ENCODE measurements around the gene PHF21A.

DNA sequence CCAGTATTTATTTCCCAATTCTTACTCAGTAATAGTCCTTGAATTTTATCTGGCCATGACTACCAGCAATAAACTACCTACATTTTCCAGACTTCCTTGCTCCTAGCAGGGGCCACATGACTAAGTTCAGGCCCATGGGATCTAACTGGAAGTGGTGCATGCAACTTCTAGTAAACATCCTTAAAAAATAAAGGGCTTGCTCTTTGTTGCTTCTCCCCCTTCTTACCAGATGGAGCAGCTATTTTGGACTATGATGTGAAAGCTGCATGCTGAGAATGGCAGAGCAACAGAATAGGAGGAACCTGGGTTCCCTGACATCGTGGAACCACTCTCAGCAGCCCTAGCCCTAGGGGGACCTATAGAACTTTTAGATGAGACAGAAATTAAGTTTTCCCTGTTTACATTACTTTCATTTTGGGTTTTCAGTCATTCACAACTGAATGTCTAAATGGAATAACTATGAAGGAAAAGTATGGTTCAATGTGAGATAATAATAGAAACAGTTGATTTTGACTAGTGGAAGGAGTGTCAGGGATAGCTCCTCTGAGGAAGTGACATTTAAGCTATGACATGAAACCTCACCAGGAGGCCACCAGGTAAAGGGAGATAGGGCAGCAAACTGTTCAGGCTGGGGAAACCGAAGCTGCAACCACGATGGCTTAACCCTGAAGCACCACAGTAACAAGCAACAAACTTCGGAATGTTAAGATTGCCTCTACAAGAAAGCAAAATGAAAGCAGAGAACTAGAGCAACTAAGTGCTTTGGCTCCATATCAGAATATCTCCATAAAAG, 48.9 kb downstream of the PHF21A start:
- TF ChIP-seq, protein P1, sequence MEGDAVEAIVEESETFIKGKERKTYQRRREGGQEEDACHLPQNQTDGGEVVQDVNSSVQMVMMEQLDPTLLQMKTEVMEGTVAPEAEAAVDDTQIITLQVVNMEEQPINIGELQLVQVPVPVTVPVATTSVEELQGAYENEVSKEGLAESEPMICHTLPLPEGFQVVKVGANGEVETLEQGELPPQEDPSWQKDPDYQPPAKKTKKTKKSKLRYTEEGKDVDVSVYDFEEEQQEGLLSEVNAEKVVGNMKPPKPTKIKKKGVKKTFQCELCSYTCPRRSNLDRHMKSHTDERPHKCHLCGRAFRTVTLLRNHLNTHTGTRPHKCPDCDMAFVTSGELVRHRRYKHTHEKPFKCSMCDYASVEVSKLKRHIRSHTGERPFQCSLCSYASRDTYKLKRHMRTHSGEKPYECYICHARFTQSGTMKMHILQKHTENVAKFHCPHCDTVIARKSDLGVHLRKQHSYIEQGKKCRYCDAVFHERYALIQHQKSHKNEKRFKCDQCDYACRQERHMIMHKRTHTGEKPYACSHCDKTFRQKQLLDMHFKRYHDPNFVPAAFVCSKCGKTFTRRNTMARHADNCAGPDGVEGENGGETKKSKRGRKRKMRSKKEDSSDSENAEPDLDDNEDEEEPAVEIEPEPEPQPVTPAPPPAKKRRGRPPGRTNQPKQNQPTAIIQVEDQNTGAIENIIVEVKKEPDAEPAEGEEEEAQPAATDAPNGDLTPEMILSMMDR (IDR thresholded peaks at IDR 0.05; ENCODE audit: borderline replicate concordance, extremely low read depth, low read length, poor library complexity, severe bottlenecking): no peak
- TF ChIP-seq EZH2 (IDR thresholded peaks at IDR 0.05; ENCODE audit: borderline replicate concordance, low read depth, low read length, severe bottlenecking): no peak

All from DND-41 (cell line).